GM18867 (cell line): ENCODE results near the gene TSPAN9.
"Not testable (repeated sequence)": the region's sequence is repeated elsewhere in the genome, so short reads cannot be mapped to it uniquely, and the experiment has no call there.

ENCODE experiments used
- ATAC-seq: cut with Tn5 transposase; IDR thresholded peaks from one replicate; pipeline ENCODE4 v1.9.1; 2021; ENCODE audit warnings: mild to moderate bottlenecking, moderate library complexity; ENCODE audit not compliant: unreplicated experiment

TSPAN9 gene

DNA sequence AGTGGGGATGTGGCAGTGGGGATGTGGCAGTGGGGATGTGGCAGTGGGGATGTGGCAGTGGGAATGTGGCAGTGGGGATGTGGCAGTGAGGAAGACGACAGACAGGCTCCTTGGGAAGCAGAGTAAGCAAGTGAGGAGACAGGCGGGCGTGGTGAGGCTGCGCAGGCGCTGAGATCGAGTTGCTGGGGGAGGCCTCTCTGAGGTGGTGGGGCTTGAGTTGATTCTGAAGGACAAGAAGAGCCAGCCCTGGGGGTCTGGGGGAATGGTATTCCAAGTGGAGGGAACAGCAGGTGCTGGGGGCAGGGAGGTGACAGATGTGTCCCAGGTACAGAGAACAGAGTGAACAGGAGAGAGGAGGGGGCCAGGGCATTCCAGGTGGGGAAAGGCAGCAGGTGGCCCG is 33.8 kb upstream of the TSPAN9 start:
- no peak for ATAC-seq

DNA sequence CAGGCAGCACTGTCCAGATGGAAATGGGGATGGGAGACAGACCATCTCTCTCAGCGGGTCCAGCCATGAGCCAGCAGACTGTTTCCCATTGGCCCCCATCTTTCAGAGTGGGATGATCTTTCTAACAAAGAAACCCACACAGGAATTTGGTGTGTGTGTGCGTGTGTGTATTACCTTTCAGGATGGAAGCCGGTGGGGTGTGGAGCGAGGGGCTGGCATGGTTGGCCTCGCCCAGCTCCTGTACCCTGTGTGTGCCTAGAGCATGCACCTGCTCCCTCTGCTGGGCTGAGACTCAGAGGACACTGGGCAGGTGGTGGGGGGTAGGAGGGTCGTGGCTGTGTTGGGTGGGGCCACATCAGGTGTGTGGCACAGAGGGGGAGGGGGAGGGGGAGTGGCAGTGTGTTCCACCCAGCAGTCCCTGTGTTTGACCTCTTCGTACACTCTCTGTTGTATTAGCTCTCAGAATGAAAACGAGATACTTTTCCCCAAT is 33.0 kb upstream of the TSPAN9 start:
- ATAC-seq = no peak

DNA sequence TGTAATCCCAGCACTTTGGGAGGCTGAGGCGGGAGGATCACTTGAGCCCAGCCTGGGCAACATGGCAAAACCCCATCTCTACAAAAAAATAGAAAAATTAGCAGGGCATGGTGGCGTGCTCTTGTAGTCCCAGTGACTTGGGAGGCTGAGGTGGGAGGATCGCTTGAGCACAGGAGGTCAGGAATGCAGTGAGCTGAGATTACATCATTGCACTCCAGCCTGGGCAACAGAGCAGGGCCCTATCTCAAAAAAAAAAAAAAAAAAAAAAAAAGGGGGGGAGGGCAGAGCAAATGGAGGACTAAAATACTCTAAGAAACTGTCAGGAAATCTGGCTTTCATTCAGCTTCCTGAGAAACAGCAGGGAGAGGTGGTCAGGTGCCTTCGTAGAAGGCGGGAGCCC is 31.7 kb upstream of the TSPAN9 start:
- ATAC-seq = no peak

DNA sequence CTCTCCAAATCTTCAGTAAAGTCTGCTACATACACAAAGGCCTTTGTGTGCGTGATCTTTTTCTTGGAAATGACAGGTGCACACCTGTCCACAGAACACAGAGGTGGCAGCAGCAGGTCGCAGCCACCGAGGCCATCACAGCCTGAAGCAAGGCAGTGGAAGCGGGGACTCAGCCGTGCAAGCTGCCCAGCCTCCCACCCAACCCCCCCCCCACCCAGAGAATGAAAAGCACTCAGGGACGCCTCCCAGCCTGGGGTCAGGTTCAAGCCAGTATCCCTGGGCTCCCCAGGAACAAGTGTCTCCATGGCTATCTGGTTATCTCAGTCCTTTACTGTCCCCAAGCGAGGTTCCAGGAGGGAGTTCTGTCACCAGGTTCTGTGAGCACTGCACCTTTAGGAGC is 31.2 kb upstream of the TSPAN9 start:
- ATAC-seq = no peak

DNA sequence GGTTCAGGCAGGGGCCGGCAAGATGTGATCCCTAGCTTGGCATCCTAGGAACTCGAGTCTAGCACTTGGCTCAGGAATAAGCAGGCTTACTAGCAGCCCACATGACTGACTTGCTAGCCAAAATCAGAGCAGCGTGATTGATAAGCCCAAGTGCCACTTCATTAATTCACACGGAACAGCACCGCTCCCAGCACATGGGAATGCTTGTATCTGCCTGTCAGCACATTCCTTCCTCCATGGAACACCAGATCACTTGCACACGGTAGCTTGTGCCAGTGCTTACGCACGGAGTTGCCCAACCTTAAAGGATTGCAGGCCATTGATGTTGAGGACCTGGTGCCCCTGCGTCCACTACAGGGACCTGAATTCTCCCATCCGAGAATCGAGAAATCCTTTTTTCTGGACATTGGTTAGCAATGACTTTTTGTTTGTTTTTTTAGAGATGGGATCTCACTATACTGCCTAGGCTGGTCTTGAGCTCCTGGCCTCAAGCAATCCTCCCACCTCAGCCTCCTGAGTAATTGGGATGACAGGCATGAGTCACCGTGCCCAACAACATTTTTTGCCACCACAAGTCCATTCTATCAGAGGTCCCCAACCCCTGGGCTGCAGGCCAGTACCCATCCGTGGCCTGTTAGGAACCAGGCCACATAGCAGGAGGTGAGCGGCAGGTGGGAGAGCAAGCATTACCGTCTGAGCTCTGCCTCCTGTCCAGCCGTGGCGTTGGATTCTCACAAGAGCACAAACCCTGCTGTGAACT is 30.6 kb upstream of the TSPAN9 start:
- ATAC-seq = no peak

DNA sequence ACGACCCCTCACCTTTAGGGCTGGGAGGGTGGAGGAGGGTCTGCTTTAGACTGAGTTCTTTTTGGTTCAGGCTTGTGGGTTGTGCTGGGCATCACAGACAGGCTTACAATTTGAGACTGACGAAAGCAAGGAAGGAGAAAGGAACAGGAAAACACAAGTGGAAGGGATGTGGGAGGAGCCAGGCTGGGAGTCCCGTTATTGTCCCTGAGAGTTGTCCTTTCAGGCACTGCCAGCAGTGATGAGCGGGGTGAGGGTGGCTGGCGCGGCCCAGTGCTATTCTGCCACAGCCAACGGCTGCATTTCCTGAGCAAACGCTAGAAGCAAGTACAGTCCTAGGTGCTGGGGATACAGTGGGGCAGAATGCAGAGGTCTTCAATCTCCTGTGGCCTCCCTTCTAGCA is 29.2 kb upstream of the TSPAN9 start:
- no peak for ATAC-seq

DNA sequence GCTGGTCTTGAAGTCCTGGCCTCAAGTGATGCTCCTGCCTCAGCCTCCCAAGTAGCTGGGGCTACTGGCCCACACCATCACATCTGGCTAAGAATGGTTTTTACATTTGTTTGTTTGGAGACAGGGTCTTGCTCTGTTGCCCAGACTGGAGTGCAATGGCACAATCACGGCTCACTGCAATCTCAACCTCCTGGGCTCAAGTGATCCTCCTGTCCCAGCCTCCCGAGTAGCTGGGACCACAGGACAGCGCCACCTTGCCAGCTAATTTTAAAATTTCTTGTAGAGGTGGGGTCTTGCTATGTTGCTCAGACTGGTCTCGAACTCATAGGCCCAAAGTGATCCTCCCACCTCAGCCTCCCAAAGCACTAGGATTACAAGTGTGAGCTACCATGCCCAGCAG is 28.6 kb upstream of the TSPAN9 start:
- no peak for ATAC-seq

DNA sequence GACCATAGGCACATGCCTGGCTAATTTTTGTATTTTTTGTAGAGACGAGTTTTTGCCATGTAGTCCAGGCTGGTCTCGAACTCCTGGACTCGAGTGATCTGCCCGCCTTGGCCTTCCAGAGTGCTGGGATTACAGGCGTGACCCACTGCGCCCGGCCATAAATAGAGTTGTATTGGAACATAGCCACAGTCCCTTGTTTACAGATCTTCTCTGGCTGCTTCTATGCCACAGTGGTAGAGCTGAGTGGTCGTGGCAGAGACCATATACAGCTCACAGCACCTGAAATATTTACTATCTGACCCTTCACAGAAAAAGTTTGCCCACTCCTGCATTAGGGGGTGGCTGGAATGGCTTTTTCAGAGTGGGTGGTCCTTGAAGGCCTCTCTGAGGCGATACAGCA is 28.0 kb upstream of the TSPAN9 start:
- no peak for ATAC-seq

DNA sequence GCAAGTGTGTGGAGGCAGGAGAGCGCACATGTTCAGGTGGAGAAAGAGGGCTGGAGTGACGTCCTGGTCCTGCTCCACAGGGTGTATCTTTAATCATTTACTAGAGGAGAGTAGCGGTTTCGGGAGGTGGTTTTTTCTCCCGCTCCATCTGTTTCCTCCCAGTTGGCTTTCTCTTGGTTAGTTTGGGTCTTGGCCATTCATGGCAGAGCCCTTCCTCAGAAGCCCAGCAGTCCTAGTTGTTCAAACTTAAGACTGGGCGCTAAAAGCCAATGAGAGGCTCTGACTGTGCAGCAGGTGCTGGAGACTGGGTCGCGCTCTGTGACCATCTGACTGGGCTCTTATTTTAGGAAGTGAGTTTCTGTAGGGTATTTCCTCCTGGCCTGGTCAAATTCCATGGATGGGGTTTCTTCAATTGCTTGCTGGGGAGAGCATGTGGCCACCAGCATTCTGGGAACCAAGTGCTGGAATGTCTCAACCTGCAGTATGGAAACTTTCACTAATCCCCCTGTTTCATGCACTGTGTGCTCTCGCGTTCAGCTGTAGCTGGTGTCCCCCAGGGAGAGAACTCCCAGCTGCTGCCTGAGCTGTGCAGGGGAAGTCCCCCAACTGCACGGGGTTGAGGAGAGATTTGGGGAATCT is 27.4 kb upstream of the TSPAN9 start:
- no peak for ATAC-seq

DNA sequence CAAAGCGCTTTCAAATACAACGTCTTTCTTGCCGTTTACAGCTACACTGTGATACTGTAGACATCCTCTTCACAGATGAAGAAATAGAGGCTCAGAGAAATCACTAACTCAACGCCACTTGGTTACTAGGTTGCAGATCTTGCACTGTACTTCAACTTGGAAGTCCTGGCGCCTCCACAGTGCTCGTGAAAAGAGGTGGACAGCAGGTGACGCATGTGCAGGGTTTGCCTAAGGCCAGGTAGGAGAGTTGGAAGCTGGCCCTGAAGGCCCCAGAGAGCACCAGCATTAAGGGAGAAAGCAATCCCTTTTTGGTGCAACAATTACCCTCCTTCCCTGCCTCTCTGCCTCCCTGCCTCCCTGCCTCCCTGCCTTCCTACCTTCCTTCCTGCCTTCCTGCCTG is 22.8 kb upstream of the TSPAN9 start:
- ATAC-seq = no peak

DNA sequence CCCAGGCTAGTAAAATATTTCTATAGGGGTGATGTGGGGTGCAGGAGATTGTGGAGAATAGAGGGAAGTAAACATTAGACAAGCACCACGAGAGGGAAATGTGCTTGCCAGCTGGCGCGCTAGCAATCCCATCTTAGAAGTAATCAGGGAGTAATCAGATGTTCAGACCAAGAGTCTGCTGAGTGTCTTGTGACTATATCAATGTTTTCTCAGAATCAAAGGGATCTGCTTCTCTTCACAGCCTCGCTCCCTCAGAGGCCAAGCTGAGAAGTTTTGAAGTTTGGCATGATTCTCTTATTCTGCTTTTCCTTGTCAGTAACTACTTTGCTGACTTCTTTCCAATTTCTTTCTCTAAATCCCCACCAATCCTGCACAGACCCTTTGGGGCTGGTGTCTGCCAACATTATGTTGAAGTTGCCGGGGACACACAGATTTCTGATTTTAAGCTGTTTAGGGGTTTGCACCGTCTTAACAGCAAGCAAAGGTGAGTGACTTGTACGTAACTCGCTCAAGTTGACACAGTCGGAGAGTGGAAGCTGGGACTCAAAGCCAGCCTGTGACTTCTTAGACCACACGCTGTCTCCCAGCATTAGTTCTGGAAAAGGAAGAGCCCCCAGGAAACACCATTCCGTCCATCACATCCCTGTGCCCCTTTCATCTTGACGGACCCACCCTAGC is 22.0 kb upstream of the TSPAN9 start:
- ATAC-seq = no peak

DNA sequence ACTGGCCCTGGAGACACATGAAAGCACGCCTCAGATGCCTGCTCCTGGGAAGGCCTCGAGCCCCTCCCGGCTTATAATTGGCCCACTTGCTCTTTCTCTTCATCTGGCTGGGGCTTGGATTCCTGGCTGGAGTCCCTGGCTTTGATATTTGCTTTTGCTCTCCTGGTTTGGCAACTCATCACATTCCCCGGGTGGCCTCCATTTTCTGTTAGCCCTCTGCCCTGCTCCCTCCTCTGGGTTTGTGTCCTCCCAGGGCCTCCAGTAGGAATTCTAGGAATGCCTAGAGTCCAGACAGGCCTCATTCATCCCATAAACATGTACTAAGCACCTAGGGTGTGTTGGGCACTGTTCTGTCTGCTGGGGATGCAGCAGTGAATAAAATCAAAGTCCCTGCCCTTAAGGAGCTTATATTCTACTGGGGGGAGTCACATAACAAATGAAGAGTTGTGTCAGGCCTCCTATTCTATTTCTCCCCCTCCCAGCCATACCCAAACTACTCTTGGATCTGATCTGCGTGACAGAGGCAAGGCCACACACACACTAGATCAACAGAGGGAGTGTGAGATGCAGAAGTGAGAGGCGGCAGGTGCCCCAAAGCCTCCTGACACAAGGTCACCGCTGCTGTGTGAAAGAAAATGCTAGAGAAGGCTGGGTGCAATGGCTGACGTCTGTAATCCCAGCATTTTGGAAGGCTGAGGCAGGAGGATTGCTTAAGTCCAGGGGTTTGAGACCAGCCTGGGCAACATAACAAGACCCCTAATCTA is 21.3 kb upstream of the TSPAN9 start:
- ATAC-seq = no peak

DNA sequence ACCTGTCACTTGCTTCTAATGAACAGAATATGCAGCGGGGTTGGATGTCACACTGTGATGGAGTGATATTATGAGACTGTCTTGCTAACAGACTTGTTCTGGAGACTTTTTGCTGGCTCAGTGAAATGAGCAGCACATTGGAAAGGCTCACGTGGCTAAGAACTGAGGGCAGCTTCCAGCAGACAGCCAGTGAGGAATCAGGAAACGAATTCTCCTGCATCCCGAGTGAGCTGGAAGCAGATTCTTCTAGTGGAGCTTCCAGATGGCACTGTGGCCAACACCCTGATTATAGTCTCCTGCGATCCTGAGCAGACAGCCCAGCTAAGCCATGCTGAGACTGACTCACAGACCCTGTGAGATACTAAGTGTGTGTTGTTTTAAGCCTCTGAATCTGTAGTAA is 16.1 kb upstream of the TSPAN9 start:
- no peak for ATAC-seq

DNA sequence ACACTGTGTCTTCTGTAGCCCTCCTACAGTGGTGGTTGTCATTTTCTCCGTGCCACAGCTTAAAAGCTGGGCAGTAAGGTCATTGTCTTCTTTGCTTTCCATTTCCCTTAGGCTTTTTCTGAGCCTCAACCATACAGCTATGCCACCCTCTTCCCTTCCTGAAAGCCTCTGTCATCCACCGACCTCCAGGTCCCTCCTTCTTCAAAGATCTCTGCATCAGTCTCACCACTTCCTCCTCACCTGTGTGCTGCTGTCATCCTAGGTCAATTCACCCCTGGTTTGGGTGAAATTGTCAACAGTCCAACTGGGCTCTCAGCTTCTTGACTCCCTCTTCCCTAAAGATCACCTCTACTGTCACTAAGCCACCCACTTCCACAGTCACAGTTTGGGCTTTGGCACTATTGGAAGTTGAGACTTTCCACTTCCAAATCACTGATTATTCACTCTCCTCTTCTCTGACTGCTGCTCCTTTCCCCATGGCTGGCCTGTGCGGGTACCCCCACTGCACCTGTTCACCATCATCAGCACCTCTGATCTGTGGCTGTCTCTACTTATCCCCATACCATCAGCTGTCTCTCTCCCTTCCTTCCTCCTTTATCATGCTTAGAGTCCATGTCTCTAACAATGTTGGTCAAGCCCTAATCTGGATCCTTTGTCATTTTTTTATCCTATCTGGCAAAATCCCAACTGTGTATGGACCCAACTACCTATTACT is 15.5 kb upstream of the TSPAN9 start:
- ATAC-seq = no peak

DNA sequence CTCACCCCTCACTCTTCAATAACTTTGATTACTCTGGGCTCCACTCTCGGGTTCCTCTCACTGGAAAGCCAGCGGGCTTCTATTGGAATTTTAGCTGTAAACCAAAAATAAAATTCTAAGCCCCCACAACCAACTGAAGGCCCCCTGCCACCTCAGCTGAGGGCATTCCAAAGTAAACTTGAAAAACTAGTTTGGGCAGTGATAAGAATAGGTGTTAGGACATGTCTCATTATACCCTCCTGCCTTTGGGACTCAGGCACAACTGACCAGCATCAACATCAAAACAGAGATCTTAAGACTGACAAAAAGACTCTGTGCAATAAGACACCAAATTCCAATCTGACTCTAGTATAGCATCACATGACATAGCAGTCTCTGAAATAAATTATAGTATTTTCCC is 11.9 kb upstream of the TSPAN9 start:
- no peak for ATAC-seq

DNA sequence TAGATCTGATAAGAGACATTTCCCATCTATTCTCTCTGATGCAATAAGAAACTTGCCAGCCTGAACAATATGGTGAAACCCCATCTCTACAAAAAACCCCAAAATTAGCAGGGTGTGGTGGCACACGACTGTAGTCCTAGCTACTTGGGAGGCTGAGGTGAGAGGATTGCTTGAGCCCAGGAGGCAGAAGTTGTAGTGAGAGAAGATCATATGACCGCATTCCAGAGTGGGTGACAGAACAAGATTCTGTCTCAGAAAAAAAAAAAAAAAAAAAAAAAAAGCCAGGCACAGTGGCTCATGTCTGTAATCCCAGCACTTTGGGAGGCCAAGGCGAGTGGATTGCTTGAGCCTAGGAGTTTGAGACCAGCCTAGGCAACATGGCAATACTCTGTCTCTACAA is 11.3 kb upstream of the TSPAN9 start:
- not testable (repeated sequence) for ATAC-seq

DNA sequence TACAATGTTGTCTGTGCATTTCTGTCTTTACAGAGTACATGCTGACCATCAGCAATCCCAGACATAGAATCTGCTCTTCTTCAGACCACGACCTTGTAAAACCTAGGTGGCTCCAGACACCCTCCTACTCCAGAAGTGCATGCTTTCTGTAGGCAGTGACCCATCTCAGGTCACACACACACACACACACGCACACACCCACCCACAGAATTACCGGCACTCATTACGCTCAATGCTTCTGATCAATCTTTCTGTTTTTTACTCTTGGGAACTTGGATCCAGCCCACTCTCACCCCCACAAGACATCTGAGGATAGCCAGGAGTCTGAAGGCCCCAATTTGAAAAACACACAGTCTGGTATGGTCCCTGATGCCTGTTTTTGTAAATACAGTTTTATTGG is 7.5 kb upstream of the TSPAN9 start:
- ATAC-seq = no peak

DNA sequence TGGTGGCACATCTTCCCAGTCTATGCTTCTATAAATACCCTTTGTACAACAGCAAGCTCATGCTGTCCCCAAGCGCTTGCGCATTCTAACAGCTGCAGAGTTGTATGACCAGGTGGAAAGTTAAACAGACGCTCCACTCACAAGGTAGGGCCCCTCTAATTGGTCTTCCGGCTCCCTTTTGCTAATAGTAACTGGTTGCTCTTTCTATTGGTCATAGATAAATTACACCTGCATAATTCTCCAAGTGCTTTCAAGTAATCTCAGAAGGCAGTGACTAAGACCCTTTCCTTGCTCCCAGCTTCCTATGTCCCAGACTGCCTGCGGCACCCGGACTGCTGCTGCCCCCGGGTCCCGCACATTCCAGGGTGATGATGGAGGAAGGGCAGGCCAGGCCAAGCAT is 6.1 kb upstream of the TSPAN9 start:
- no peak for ATAC-seq

DNA sequence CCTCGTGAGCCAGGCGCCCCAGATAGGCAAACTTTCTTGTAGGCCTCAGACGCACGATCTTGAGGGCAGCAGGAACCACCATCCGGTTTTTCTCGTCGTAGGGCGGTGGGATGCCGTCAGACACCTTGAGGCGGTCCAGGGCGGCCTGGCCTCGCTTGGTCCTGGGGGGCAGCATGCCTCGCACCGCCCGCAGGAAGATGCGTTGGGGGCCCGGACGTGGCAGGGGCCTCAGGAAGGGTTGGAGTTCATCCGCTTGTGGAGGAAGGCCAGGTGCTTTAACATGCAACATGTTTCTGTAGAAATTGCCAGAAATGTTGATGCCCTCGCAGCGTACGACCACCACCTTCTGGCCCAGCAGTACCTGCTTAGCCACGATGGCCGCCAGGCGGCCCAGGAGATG is 5.5 kb upstream of the TSPAN9 start:
- no peak for ATAC-seq

DNA sequence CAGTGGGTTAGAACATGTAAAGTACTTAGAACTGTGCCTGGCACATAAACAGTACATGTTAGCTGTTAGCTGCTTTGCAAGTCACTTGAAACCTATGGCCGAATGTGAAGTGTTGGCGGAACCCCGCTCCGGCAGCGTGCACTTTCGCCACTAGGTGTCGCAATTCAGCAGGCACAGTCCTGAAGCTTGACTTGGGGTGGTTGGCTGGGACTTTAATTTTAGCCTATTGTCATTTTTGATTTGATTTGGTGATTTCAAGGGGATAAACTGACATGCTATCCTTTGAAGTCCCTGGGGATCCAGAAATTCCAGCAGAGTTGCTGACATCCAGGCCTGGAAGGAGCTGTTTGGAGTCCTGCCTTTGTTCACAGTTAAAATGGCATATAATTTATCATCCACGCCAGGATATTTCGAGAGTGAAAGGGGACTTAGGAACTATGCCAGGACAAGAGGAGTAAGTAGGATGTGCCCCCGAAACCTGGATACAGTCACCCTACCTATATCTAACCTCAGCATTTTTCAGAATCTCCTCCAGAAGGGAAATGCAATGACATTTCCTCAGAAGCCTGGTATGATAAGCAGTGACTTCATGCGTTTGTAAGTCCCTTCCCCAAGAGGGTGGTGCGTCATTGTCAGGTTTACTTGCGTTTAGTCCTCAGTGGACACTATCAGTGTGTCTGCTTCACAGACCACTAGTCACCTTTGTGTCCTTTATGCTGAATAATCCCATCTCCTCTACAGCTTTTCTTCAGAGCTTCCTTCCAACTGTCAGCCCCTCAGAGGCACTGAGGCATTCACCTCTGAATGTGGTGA is 3.5 kb upstream of the TSPAN9 start:
- ATAC-seq = peak; percentile 55
